Measurements from ENCODE around the gene ZNF746.
A peak's percentile ranks its signal among the peaks of the same experiment; 100 is the strongest.

ZNF746 gene

GRCh38 chr7:149467321-149467859 is 30.2 kb downstream of the ZNF746 start:
- Histone ChIP-seq H3K4me3 (no peak overlapping the region), H3K27ac (no peak overlapping the region)
- no peak for DNase-seq (ENCODE audit: low spot score)
- TF ChIP-seq CTCF (IDR thresholded peaks at IDR 0.05), result no peak

GRCh38 chr7:149466364-149466763 is 31.2 kb downstream of the ZNF746 start:
- no peak overlapping the region for H3K4me3 ChIP-seq
- no peak for DNase-seq (ENCODE audit: low spot score)
- H3K27ac ChIP-seq, result no peak overlapping the region
- no peak for TF ChIP-seq CTCF (IDR thresholded peaks at IDR 0.05)

- DNase-seq (ENCODE audit: low spot score), result no peak
- Histone ChIP-seq H3K4me3 (no peak overlapping the region), H3K27ac (no peak overlapping the region)
- TF ChIP-seq CTCF (IDR thresholded peaks at IDR 0.05), result no peak
These were observed 34.0 kb downstream of the ZNF746 start for GRCh38 chr7:149463500-149464161.

GRCh38 chr7:149462101-149462520 is 35.5 kb downstream of the ZNF746 start:
- no peak overlapping the region for H3K4me3 ChIP-seq
- DNase-seq (ENCODE audit: low spot score), result no peak
- no peak for TF ChIP-seq CTCF (IDR thresholded peaks at IDR 0.05)
- H3K27ac ChIP-seq, result no peak overlapping the region

- peak; percentile 87 for DNase-seq (ENCODE audit: low spot score)
- peak within 1 kb of the TSS; percentile 73 to 87 for H3K27ac ChIP-seq
- peak within 1 kb of the TSS; percentile 92 for H3K4me3 ChIP-seq
- no peak for TF ChIP-seq CTCF (IDR thresholded peaks at IDR 0.05)
These were observed 36.9 kb downstream of the ZNF746 start, which contains the start of gene ZNF777 for GRCh38 chr7:149460493-149461277. Gene ZNF777, minus strand, starts transcription at chr7:149461062. Its CDS starts 5,040 bp downstream, at chr7:149456022.

- TF ChIP-seq CTCF (IDR thresholded peaks at IDR 0.05), result no peak
- DNase-seq (ENCODE audit: low spot score), result no peak
- Histone ChIP-seq H3K4me3 (peak overlapping the region; percentile 92), H3K27ac (peak overlapping the region in 1 of 2 donors; percentile 87)
These were observed 37.8 kb downstream of the ZNF746 start for GRCh38 chr7:149459540-149460452.
